Omental fat pad (tissue), 4 donors: ENCODE data around the gene BCL7B. TPM values are rescaled to one million over a fixed set of nuclear protein-coding genes. Genes with fewer than 3 reads are reported as not detected.
"Not testable (repeated sequence)": the region's sequence is repeated elsewhere in the genome, so short reads cannot be mapped to it uniquely, and the experiment has no call there.

Source experiments
- ATAC-seq: fragments of 150-250 bp; one replicate; pipeline ENCODE4 v1.9.1; 2016; ENCODE audit warnings: mild to moderate bottlenecking, moderate library complexity; ENCODE audit not compliant: low FRiP score
- DNase-seq: peaks from one replicate; pipeline ENCODE4 v3.0.0-alpha.2; 2019; ENCODE audit warnings: low spot score
- CTCF ChIP-seq, 3 donors: fragments of 450-650 bp; IDR thresholded peaks; one replicate each; pipeline ENCODE4 v1.5.1; 2016 to 2017; ENCODE audit warnings: antibody characterized with exemption in 3 of 3, mild to moderate bottlenecking in 3 of 3, moderate library complexity in 2 of 3
- total RNA-seq, 4 donors: library from RNA; depleted of rRNA; stranded (reverse); fragments of >200 nt; gene quantifications; one replicate each; pipeline ENCODE4 v1.1.0, GENCODE V29; 2016

BCL7B gene
- total RNA-seq, 4 donors from 2014 or later: 51.9 to 91.9 (median 78.3) TPM

GRCh38 chr7:73544678-73545077, 12.8 kb downstream of the BCL7B start:
- no peak for ATAC-seq
- TF ChIP-seq CTCF (IDR thresholded peaks at IDR 0.05): no peak
- DNase-seq: no peak

GRCh38 chr7:73541722-73542121, 15.8 kb downstream of the BCL7B start:
- no peak for DNase-seq
- no peak for ATAC-seq
- TF ChIP-seq CTCF (IDR thresholded peaks at IDR 0.05): no peak

GRCh38 chr7:73539709-73540108, 17.8 kb downstream of the BCL7B start:
- ATAC-seq (no peak), DNase-seq (no peak)

GRCh38 chr7:73538510-73538909, 19.0 kb downstream of the BCL7B start:
- DNase-seq: not testable (repeated sequence)

More at GRCh38 chr7:73539709-73540108, 17.8 kb downstream of the BCL7B start:
- no peak for TF ChIP-seq CTCF (IDR thresholded peaks at IDR 0.05)

GRCh38 chr7:73537051-73537450, 20.4 kb downstream of the BCL7B start:
- TF ChIP-seq CTCF (IDR thresholded peaks at IDR 0.05): no peak
- DNase-seq (no peak), ATAC-seq (no peak)

More at GRCh38 chr7:73538510-73538909, 19.0 kb downstream of the BCL7B start:
- not testable (repeated sequence) for ATAC-seq

- TF ChIP-seq CTCF (IDR thresholded peaks at IDR 0.05): no peak
- DNase-seq: no peak
Measured at GRCh38 chr7:73536479-73536878, 21.0 kb downstream of the BCL7B start.

GRCh38 chr7:73535918-73536317, 21.6 kb downstream of the BCL7B start:
- DNase-seq: not testable (repeated sequence)

More at GRCh38 chr7:73536479-73536878, 21.0 kb downstream of the BCL7B start:
- no peak for ATAC-seq

GRCh38 chr7:73533742-73534141, 23.7 kb downstream of the BCL7B start:
- TF ChIP-seq CTCF (IDR thresholded peaks at IDR 0.05): no peak
- no peak for DNase-seq
- no peak for ATAC-seq

More at GRCh38 chr7:73535918-73536317, 21.6 kb downstream of the BCL7B start:
- ATAC-seq: not testable (repeated sequence)
